Measurements from ENCODE around the gene ARMC12. TPM values are rescaled to one million over a fixed set of nuclear protein-coding genes. Genes with fewer than 3 reads are reported as not detected.

ARMC12 gene
- total and polyA plus RNA-seq, 2 of the 13 experiments (the other 11 are each of a cell fraction or from before 2014, with no cell fraction given), result 1.3 TPM; not detected in 1

DNA sequence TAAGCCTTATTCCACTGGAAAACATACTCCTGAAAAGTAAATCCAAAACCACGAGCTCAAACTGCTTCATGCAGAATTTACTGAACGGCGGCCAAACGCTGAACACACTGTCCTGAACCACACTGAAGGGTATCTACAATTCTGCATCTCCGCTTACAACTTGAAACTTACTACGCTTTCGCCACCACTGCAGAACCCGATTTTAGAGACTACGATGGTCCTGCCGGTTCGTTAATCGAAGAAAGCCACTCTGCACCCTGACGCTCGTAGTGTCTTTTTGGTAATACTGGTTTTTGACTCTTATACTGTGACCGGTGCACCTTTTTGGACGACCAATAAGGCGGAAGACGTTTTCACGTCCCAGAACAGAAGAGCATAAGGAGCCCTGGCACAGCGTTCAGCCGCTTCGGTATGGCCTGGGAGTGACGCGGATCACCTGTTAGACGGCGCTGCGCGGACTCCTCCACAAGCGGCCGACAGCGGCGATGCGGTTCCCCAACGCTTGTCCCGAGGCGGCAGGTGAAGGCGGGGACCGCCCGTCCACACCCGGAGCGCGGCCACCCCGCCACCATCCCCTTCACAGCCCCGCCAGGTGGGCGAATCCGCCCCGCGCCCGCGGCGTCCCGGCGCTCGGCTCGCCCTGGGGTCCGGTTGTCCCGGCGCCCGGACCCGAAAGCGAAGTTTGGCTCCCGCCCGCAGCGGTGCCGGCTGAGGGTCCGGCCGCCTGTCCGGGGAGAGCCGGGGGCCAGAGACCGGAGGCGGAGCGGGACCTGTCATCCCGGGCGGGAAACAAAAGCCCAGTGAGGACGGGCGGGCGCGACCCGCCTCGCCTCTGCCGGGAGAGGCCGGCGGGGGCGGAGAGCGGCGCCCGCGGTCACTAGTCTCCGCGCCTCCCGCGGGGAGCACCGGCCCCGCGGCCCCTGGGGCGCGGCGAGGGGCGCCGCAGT lies 48.9 kb upstream of the ARMC12 start (continued):
- TF ChIP-seq, protein P1, sequence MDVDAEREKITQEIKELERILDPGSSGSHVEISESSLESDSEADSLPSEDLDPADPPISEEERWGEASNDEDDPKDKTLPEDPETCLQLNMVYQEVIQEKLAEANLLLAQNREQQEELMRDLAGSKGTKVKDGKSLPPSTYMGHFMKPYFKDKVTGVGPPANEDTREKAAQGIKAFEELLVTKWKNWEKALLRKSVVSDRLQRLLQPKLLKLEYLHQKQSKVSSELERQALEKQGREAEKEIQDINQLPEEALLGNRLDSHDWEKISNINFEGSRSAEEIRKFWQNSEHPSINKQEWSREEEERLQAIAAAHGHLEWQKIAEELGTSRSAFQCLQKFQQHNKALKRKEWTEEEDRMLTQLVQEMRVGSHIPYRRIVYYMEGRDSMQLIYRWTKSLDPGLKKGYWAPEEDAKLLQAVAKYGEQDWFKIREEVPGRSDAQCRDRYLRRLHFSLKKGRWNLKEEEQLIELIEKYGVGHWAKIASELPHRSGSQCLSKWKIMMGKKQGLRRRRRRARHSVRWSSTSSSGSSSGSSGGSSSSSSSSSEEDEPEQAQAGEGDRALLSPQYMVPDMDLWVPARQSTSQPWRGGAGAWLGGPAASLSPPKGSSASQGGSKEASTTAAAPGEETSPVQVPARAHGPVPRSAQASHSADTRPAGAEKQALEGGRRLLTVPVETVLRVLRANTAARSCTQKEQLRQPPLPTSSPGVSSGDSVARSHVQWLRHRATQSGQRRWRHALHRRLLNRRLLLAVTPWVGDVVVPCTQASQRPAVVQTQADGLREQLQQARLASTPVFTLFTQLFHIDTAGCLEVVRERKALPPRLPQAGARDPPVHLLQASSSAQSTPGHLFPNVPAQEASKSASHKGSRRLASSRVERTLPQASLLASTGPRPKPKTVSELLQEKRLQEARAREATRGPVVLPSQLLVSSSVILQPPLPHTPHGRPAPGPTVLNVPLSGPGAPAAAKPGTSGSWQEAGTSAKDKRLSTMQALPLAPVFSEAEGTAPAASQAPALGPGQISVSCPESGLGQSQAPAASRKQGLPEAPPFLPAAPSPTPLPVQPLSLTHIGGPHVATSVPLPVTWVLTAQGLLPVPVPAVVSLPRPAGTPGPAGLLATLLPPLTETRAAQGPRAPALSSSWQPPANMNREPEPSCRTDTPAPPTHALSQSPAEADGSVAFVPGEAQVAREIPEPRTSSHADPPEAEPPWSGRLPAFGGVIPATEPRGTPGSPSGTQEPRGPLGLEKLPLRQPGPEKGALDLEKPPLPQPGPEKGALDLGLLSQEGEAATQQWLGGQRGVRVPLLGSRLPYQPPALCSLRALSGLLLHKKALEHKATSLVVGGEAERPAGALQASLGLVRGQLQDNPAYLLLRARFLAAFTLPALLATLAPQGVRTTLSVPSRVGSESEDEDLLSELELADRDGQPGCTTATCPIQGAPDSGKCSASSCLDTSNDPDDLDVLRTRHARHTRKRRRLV (CRISPR knock-in tag; IDR thresholded peaks at IDR 0.05), result no peak
- TF ChIP-seq XRCC5 (optimal IDR thresholded peaks at IDR 0.05; ENCODE audit: low read length) (peak; percentile 28), TGIF2 (CRISPR knock-in tag; IDR thresholded peaks at IDR 0.05) (peak; percentile 46; the same call in 1 of the 2 replicates), ZNF17 (CRISPR knock-in tag; IDR thresholded peaks at IDR 0.05) (no peak), KDM2A (CRISPR knock-in tag; IDR thresholded peaks at IDR 0.05; ENCODE audit: borderline replicate concordance, low read depth) (peak; percentile 73), CENPX (CRISPR knock-in tag; IDR thresholded peaks at IDR 0.05) (no peak), REPIN1 (CRISPR knock-in tag; IDR thresholded peaks at IDR 0.05; ENCODE audit: borderline replicate concordance, low read depth) (peak; percentile 73), SMAD9 (CRISPR knock-in tag; IDR thresholded peaks at IDR 0.05) (no peak), IRX3 (CRISPR knock-in tag; IDR thresholded peaks at IDR 0.05; ENCODE audit: borderline replicate concordance, low read depth) (no peak), ZFP82 (CRISPR knock-in tag; IDR thresholded peaks at IDR 0.05; ENCODE audit: borderline replicate concordance) (no peak), MYNN (CRISPR knock-in tag; IDR thresholded peaks at IDR 0.05; ENCODE audit: low read depth) (no peak)
- TF ChIP-seq, protein P2, sequence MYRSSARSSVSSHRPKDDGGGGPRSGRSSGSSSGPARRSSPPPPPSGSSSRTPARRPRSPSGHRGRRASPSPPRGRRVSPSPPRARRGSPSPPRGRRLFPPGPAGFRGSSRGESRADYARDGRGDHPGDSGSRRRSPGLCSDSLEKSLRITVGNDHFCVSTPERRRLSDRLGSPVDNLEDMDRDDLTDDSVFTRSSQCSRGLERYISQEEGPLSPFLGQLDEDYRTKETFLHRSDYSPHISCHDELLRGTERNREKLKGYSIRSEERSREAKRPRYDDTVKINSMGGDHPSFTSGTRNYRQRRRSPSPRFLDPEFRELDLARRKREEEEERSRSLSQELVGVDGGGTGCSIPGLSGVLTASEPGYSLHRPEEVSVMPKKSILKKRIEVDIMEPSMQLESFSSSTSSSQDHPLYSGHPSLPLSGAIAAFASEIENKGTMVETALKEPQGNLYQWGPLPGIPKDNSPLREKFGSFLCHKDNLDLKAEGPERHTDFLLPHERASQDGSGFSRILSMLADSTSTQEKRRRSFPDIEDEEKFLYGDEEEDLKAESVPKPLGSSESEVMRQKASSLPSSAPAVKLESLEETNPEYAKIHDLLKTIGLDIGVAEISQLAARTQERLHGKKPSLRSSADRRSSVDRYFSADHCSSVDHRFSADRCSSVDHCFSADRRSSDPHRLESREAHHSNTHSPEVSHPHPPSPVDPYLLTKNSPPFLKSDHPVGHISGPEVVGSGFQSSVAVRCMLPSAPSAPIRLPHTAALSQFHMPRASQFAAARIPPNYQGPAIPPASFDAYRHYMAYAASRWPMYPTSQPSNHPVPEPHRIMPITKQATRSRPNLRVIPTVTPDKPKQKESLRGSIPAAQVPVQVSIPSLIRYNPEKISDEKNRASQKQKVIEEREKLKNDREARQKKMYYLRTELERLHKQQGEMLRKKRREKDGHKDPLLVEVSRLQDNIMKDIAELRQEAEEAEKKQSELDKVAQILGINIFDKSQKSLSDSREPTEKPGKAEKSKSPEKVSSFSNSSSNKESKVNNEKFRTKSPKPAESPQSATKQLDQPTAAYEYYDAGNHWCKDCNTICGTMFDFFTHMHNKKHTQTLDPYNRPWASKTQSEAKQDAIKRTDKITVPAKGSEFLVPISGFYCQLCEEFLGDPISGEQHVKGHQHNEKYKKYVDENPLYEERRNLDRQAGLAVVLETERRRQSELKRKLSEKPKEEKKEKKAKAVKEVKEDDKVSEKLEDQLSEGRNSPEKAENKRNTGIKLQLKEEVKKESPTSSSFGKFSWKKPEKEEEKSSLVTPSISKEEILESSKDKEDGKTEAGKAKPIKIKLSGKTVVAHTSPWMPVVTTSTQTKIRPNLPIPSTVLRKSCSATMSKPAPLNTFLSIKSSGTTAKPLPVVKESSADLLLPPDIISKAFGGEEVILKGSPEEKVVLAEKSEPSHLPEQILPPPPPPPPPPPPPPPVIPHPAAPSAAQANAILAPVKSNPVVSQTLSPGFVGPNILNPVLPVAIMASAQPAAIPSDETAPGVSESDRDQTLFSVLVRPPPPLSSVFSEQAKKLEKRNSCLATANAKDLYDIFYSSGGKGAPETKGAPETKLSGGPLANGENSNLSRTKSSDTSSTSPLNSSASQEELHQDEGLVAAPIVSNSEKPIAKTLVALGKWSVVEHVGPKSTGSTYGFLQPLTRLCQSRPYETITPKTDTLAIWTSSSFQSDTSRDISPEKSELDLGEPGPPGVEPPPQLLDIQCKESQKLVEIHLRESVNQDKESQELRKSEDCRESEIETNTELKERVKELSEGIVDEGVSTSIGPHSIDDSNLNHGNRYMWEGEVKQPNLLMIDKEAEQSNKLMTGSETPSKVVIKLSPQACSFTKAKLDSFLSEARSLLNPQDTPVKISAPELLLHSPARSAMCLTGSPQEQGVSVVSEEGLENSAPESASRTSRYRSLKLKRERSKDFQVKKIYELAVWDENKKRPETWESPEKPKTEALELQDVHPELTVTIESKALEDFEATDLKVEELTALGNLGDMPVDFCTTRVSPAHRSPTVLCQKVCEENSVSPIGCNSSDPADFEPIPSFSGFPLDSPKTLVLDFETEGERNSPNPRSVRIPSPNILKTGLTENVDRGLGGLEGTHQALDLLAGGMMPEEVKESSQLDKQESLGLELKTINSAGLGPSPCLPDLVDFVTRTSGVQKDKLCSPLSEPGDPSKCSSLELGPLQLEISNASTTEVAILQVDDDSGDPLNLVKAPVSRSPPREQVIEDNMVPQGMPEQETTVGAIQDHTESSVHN (CRISPR knock-in tag; IDR thresholded peaks at IDR 0.05), result no peak
- TF ChIP-seq, protein P3, sequence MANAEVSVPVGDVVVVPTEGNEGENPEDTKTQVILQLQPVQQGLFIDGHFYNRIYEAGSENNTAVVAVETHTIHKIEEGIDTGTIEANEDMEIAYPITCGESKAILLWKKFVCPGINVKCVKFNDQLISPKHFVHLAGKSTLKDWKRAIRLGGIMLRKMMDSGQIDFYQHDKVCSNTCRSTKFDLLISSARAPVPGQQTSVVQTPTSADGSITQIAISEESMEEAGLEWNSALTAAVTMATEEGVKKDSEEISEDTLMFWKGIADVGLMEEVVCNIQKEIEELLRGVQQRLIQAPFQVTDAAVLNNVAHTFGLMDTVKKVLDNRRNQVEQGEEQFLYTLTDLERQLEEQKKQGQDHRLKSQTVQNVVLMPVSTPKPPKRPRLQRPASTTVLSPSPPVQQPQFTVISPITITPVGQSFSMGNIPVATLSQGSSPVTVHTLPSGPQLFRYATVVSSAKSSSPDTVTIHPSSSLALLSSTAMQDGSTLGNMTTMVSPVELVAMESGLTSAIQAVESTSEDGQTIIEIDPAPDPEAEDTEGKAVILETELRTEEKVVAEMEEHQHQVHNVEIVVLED (CRISPR knock-in tag; IDR thresholded peaks at IDR 0.05; ENCODE audit: borderline replicate concordance), result 0 out of 2 replicates have a peak, but pooled peaks have one; percentile 23

Data from HepG2 (cell line).